MV-4-11 (cell line): Measurements from ENCODE around the gene ZNF595.
"Not testable (repeated sequence)": the region's sequence is repeated elsewhere in the genome, so short reads cannot be mapped to it uniquely, and the experiment has no call there.

Source experiments
- DNase-seq: peaks from one replicate; lab custom pipeline; 2025; lab: John Stamatoyannopoulos, UW

ZNF595 gene

DNA sequence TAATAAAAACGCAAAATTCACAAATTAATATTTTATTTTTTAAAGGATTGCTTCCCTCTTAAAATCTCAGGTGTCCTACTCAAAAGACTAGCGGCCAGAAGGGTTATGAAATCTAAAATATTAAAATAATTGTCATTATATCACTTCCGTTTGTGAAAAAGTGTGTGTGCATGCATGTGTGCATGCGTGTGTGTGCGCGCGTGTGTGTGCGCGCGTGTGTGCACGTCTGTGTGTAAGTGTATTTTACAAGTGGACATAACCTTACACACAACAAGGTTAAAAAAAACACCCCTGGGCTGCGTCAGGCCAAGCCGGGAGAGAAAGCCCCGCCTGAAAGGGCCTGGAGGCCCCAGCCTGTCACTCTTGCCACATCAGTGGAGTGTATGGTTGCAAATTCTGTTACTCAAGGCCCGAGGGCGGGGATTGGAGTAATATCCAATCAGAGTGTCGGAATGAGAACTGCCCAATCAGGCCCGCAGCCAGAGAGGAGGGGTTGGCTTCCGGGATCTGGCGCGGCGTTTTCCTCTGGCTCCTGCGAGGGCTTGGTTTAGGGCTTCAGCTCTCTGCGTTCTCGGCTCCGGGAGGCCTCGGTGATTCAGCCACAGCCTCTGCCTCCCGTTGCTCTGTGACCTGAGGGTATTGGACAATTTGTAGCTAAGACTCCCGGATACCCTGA is at the start of gene ZNF595:
Gene ZNF595, plus strand, starts transcription at position 518 of the 676 bp plus-strand sequence. CDS start 168 bp downstream, outside the sequence.
- DNase-seq = not testable (repeated sequence)

DNA sequence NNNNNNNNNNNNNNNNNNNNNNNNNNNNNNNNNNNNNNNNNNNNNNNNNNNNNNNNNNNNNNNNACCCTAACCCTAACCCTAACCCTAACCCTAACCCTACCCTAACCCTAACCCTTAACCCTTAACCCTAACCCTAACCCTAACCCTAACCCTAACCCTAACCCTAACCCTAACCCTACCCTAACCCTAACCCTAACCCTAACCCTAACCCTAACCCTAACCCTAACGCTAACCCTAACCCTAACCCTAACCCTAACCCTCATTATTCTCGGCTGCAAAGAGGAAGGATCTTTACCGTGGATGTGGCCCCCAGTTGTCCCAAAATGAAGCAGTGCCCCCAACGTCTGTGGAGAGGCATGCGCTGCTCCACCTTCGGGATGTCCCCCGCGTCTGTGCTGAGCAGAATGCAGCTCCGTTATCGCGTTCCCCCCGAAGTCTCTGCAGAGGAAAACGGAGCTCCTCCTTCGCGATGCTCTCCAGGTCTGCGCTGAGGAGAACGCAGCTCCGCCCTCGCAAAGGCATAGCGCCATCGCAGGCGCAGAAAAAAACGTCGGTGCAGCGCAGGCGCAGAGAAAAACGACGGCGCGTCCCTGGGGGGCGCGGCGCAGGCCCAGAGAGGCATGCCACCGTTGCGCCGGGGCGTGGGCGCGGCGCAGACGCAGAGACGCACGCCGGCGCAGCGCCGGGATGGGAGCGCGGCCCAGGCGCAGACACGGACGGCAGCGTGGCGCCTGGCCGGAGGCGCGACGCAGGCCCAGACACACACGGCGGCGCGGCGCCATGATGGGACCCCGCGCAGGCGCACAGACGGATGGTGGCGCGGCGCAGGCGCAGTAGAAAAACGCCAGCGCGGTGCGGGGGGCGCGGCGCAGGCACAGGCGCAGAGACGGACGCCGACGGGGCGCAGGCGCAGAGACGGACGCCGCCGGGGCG is 42.9 kb upstream of the ZNF595 start:
- not testable (repeated sequence) for DNase-seq

DNA sequence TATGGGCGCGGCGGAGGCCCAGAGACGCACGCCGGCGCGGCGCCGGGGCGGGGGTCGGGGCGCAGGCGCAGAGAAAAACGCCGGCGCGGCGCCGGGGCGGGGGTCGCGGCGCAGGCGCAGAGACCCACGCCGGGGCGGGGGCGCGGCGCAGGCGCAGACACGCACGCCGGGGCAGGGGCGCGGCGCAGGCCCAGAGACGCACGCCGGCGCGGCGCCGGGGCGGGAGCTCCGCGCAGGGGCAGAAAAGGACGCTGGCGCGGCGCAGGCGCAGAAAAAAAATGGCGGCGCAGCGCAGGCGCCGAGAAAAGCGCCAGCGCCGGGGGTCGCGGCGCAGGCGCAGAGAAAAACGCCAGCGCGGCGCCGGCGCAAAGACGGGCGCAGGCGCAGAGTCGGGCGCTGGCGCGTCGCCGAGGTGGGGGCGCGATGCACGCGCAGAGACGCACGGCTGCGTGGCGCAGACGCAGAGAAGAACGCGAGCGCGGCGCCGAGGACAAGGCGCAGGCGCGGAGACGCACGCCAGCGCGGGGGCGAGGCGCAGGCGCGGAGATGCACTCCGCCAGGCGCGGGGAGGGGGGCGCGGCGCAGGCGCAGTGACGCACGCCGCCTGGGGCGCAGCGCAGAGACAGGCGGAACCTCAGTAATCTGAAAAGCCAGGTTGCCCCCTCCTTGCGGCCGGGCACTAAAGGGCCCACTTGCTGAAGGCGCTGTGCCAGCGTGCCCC is 41.9 kb upstream of the ZNF595 start:
- not testable (repeated sequence) for DNase-seq

DNA sequence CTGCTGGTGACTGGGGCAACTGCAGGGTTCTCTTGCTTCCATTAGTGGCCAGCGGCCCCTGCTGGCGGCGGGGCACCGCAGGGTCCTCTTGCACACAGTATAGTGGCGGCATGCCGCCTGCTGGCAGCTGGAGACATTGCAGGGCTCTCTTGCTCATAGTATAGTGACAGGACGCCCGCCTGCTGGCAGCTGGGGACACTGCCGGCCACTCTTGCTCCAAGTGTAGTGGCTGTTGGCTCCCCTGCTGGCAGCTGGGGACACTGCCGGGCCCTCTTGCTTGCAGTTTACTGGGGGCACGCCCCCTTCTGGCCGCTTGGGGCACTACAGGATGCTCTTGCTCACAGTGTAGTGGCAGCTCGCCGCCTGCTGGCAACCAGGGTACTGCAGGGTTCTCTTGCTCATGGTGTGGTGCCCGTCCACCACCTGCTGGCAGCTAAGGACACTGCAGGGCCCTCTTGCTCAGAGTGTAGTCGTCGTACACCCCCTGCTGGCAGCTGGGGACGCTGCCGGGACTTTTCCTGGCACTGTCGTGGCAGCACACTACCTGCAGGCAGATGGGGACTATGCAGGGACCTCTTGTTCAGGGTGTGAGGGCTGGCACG is 41.2 kb upstream of the ZNF595 start:
- DNase-seq = not testable (repeated sequence)

DNA sequence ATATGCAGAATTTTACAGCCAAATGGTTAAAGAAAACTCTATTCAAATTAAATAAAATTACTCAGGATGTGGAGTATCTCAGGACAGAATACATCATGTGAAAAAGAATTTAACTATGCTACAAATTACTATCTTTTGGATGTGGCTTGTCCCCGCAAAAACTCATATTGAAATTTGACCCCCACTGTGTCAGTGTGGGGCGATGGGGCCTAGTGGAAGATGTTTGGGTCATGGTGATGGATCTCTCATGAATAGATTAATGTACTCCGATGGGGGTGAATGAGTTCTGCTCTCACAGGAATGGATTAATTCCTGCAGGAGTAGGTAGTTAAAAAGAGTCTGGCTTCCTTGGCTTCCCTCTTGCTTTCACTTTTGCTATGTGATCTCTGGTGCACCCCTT is 35.0 kb upstream of the ZNF595 start:
- not testable (repeated sequence) for DNase-seq

DNA sequence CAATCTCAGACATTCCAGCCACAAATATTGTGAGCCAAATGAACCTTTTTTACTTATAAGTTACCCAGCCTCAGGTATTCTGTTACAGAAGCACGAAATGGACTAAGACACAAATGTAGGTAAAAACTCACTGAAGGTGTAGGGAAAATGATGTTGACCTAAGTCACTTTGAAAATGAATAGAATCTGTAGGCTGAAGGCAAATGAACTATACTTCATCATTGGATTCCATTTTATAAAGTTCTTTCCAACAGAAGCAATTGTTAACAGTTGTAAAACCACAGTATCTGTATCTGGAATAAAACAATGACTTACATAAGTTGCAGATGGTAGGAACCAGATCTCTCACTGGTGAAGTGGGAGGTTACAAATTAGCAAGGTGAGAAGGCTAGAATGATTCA is 34.5 kb upstream of the ZNF595 start:
- not testable (repeated sequence) for DNase-seq

DNA sequence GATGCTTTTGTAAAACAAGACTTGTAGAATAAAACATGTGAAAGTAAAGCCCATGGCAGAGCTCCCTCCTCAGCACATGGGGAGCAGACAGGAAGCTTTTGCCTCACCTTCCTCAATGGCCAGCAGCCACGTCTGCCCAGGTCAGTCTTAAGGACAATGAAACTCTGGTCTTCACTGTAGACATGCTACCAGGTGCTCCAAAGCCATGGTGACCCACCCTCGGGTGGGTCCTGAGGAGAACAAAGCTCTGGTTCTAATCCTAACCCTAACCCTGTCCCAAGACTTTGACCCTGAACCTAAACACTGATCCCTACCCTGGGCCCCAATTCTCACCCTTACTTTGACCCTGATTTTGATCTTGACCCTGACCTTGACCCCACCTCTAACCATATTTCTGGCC is 30.2 kb upstream of the ZNF595 start:
- DNase-seq = not testable (repeated sequence)

DNA sequence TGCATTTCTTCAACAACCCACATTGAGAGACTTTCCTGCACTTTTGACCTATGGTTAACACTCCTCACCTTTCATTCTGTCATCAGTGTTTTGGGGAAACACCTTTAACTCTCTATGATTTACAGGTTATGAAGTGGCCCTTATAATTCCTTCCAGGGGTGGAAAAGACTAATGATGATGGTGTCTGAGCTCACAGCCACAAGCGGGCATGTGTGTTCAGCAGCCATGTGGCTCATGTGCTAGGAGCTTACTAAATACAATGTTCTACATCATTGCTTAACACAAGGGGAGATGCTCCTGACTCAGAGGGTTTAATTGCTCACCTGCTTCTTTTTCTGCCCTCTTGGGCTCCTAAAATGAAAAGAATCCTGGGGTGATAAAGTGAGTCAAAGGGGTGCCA is 28.8 kb upstream of the ZNF595 start:
- not testable (repeated sequence) for DNase-seq

DNA sequence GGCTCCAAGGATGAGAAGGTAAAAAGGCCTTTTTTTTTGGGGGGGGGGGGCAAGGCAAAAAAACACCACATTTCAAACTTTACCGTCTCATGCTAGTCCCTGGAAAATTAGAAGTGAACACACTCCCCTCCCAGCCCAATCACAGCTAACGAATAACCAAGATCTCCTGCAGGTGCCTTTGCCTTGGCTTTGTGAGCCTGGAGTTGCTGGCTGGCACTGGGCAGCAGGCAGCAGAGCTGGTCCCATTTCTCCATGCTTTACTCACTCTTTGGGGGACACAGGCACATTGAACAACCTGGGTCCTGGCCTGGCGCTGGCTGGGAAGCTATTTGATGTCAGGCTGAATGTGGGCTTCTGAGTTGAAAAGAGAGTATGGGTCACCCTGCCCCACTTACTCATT is 25.6 kb upstream of the ZNF595 start:
- DNase-seq = not testable (repeated sequence)

DNA sequence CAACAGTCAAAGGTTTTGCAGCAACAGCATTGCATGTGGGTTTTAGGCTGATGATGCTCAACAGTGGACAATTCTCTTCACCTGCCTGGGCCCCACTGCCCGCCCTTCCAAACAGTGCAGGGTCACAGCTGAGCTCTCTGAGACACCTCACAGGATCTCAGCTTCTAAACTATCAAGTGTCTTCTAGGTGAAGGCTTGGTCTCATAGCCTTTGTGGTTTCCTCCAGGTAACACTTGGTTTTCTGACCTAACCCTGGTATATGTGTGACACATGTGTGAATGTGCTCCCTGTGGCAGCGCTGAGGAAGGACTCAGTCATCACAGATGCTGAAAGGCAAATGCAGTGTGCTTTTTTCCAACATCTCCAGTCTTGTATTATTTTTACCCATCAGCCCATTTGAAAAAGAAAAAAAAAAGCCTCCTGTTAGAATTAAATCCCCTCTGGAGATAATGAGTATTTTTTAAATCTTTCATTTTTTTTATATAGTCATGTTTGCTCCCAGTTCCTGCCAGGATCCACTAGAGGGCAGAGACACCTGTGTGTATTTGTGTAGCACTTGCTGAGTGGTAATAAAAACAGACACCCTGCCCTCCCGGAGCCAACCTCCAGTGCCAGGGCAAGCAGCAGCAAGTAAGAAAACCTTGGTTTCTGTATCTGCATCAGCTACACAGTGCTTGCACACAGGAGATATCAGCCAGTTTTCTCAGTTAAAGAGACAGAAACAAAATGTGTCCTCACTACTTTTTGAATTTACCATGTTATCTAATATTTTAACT is 24.2 kb upstream of the ZNF595 start:
- DNase-seq = not testable (repeated sequence)

DNA sequence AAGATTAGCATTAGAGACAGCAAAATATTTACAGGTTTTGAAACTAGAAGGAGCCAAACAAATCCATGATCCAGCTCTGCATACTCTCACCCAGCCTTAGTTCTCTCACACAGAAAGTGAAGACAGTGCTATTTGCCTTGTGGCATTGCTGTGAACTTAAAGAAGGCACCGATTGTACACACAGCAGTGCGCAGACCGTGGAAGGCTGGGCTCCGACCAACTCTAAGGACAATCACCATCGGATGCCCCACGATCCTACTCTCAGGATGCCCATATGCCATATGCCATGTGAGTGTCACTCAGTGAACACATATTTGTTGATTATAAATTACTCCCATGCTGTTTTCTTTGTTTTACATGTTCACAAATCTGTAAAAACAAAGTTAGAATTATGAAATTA is 19.8 kb upstream of the ZNF595 start:
- DNase-seq = not testable (repeated sequence)

DNA sequence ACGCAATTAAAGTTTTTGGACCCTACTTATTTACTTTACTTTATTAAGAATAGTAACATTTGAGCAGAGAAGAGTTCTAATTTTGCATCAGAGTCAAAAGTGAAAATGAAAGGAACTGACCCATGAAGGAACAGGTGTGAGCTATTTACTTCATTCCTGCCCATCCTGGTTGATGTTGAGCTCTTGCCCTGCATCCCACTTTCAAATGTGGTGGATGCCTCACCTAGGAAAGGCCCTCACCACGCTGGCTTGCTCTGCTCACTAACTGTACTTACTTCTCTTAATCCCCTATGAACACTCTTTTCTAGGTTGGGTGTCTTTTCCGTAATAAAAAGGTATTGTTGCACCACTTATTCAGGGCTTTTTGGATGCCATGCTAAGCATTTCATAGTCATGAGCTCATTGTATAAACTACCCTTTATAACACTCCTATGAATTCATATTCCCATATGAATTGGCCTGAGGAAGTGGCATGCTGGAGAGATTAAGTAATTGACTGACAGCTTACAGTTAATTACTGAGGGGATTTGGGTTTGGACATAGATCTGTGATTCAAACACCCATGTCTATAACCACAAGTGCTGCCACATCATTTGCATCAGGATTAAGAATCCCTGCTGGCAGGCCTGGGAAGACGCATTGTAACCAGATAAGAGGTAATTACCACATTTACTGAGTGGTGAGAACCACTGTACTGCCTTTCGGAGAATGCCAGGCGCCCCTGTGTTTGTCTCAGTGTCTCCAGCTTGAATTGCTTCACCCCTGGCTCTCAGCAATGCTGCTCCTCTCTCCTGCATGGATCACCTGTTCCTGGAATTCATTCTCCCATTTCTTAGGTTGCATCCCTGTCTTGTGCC is 16.3 kb upstream of the ZNF595 start:
- not testable (repeated sequence) for DNase-seq

DNA sequence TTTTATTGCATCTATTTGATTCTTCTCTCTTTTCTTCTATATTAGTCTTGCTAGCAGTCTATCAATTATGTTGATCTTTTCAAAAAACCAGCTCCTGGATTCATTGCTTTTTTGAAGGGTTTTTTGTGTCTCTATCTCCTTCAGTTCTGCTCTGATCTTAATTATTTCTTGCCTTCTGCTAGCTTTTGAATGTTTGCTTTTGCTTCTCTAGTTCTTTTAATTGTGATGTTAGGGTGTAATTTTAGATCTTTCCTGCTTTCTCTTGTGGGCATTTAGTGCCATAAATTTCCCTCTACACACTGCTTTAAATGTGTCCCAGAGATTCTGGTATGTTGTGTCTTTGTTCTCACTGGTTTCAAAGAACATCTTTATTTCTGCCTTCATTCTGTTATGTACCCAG is 14.9 kb upstream of the ZNF595 start:
- DNase-seq = not testable (repeated sequence)

DNA sequence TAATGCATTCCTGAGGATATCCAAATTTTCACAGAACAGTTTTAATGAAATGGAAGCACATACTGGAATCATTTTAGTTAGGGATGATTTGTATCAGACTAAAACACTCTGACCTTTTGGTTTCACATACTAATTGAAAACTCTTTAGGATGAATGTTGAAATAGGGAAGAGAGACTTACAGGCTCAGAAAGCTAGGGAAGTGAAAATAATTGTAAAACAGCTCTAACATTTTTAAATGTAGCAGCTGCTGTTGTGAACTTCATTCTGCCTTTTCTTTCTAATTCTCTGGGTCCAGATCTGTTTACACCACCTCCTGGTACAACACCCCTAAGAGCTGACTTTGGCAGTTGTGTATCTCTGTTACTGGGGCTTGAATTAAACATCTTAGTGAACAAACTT is 9.7 kb upstream of the ZNF595 start:
- not testable (repeated sequence) for DNase-seq

DNA sequence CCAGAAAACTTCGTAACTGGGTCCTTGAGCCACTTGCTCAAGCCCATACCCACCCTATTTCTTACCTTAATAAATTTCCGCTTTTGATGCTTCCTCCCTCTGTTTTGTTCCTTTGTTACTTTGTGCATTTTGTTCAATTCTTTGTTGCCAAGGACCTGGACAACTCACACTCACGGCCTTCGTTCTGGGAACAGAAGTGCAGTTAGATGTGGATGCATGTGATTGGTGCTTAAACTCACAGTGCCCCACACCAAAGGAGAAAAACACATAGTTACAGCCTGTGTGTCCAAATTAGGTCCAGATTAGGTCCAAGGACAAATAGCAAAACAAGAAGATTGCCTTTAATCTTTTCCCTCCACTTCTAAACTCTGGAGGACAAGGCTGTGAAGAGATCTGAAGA is 1.9 kb upstream of the ZNF595 start:
- DNase-seq = not testable (repeated sequence)

DNA sequence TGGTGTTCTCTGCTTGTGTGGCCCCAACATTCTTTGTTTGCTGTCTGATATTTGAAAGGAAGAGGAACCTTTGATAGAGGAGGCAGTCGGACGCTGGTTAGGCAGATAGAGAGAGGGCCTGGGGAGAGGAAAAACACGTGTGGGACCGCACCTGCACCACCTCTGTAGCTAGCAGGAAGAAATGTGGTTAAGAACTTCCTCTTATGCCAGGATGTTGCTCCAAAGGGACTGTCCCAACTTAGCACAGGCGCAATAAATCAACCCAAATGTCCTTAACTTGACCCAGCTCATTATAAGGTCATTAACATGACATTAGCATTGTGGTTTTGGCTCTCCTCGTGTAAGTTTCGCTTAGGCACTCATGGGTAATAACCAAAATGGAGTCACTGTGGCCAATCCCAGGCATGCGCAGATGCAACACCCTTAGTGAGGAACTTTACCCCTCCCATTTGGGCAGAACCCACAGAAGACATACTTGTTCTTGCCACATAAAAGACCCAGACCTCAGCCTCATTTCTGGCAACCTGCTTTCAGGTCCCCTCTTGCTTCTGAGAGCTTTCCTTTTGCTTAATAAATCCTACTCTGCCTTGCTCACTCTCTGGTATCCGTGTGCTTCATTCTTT is 1.4 kb upstream of the ZNF595 start:
- not testable (repeated sequence) for DNase-seq

DNA sequence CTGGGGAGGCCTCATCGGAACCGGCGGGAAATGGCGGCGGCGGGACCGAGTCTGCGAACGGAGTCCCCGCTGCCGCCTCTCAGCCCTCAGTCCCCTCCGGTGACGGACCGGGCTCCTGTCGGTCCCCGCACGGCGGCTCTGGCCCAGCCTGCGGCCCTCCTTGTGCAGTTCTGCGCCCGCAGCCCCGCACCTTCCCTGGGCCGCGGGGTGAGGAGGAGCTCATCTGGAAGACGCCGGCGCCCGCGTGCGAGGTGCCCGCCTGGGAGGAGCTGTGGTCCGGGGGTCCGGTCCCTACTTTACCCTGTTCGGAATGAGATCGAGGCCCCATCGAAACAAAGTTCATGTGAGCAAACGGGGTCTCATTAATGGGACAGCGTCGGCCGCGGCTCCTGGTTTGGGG is 400 bp downstream of the ZNF595 start:
- not testable (repeated sequence) for DNase-seq

DNA sequence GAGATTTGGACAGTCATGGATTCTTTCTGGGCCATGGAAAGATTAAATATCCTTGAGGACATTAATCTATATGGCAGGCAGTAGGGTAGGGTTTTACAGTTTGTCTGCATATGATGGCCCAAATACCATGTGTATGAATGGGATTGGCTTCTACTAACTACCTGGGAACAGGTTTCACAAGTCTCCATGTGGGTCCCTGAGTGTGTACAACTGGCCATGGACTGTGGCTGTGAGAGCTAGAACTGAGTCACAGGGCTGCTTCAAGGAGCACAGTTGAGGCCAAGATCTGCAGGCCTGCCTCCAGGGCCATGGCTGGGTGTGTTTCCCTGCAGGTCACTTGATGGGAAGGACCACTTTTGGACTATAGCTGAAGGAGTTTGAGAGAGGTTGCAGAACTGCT is 11.6 kb downstream of the ZNF595 start:
- not testable (repeated sequence) for DNase-seq

DNA sequence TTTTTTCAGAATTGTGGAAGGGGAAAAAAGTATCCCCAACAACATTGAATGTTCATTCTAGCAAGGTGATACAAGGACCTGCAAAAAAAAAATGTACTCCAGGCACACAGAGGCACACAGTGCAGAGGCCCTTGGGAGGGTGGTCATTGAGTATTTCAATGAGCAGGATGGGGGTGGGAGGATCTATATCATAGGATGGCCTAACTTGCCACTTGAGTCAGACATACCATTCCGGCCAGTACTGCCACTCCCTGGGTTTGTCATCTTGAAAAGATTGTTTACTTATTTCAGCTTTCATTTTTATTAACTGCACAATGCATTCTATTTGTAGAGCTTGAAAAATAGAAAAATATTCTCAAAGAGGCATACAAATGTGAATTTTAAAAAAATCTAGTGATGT is 18.7 kb downstream of the ZNF595 start:
- no peak for DNase-seq

DNA sequence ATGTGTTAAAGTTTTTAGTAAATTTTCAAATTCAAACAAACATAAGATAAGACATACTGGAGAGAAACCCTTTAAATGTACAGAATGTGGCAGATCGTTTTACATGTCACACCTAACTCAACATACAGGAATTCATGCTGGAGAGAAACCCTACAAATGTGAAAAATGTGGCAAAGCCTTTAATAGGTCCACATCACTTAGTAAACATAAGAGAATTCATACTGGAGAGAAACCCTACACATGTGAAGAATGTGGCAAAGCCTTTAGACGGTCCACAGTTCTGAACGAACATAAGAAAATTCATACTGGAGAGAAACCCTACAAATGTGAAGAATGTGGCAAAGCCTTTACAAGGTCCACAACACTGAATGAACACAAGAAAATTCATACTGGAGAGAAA is 32.8 kb downstream of the ZNF595 start:
- no peak for DNase-seq
